K562 (cell line): ENCODE data around the gene GPR135. TPM values are rescaled to one million over a fixed set of nuclear protein-coding genes. Genes with fewer than 3 reads are reported as not detected.

Experiments
- ATF1 ChIP-seq, 2 experiments: fragments of 450-650 bp in 1 of 2; IDR thresholded peaks; 2 replicates each; pipeline ENCODE4 v1.6.1; 2016; ENCODE audit warnings: missing compliant biosample characterization in 1 of 2, missing genetic modification characterization in 1 of 2
- ATF3 ChIP-seq, 2 experiments: fragments of 450-650 bp in 1 of 2; sonication (generic) in 1 of 2; formaldehyde crosslinking in 1 of 2; IDR thresholded peaks in 1 of 2; conservative IDR thresholded peaks in 1 of 2; 2 replicates each; pipeline versions ENCODE4 v1.6.1 to v1.8.1; 2016 to 2023; ENCODE audit warnings: mild to moderate bottlenecking in 2 of 2, moderate library complexity in 2 of 2, inconsistent platforms in 1 of 2, missing genetic modification reagents in 1 of 2
- DEAF1 ChIP-seq: fragments of 450-650 bp; formaldehyde crosslinking; IDR thresholded peaks from 2 replicates; pipeline ENCODE4 v1.4.0; 2020; ENCODE audit warnings: mild to moderate bottlenecking, moderate library complexity
- ELF1 ChIP-seq: fragments of 200-800 bp; sonication (Bioruptor generic); IDR thresholded peaks from 2 replicates; pipeline ENCODE4 v1.6.1; 2016; ENCODE audit warnings: missing genetic modification characterization, missing compliant biosample characterization
- ETV6 ChIP-seq, 3 experiments: fragments of 150-350 bp in 1 of 3; sonication (generic) in 1 of 3; formaldehyde crosslinking in 1 of 3; IDR thresholded peaks; 2 replicates each; pipeline versions ENCODE4 v1.6.1 to v1.8.0; 2014 to 2022; ENCODE audit warnings: borderline replicate concordance in 2 of 3, low read depth in 2 of 3, antibody characterized with exemption in 1 of 3, low read length in 1 of 3, mild to moderate bottlenecking in 1 of 3, missing genetic modification reagents in 1 of 3
- FOXO4 ChIP-seq: fragments of 450-650 bp; formaldehyde crosslinking; IDR thresholded peaks from 2 replicates; pipeline ENCODE4 v1.4.0; 2020; ENCODE audit warnings: mild to moderate bottlenecking, moderate library complexity
- HNRNPK ChIP-seq: fragments of 200-400 bp; formaldehyde crosslinking; IDR thresholded peaks from one replicate; pipeline ENCODE4 v1.6.1; 2018; ENCODE audit warnings: mild to moderate bottlenecking, low read depth, low read length; ENCODE audit not compliant: poor library complexity, severe bottlenecking
- HNRNPLL ChIP-seq: fragments of 200-400 bp; formaldehyde crosslinking; IDR thresholded peaks from 2 replicates; pipeline ENCODE4 v1.6.1; 2017; ENCODE audit warnings: low read length, low read depth, mild to moderate bottlenecking; ENCODE audit not compliant: poor library complexity, severe bottlenecking
- KDM4B ChIP-seq, 2 experiments: fragments of 450-650 bp in 1 of 2; sonication (generic) in 1 of 2; IDR thresholded peaks; 2 replicates each; pipeline ENCODE4 v1.6.1; 2016 to 2017; ENCODE audit warnings: borderline replicate concordance in 2 of 2, antibody characterized with exemption in 1 of 2, low read depth in 1 of 2, mild to moderate bottlenecking in 1 of 2
- MED1 ChIP-seq: sonication (generic); formaldehyde crosslinking; IDR thresholded peaks from 2 replicates; pipeline ENCODE4 v1.8.1; 2023; ENCODE audit warnings: missing genetic modification reagents, borderline replicate concordance
- MTA1 ChIP-seq: fragments of 450-650 bp; IDR thresholded peaks from 2 replicates; pipeline ENCODE4 v1.6.1; 2017; ENCODE audit warnings: borderline replicate concordance
- NRF1 ChIP-seq, 2 experiments: fragments of 450-650 bp; IDR thresholded peaks in 1 of 2; conservative IDR thresholded peaks in 1 of 2; 2 replicates each; pipeline ENCODE4 v1.6.1; 2014; ENCODE audit warnings: mild to moderate bottlenecking in 2 of 2
- U2AF1 ChIP-seq: fragments of 200-400 bp; formaldehyde crosslinking; optimal IDR thresholded peaks from 2 replicates; pipeline ENCODE3; 2017; ENCODE audit warnings: mild to moderate bottlenecking, low read depth, low read length, moderate library complexity
- ZMIZ1 ChIP-seq, 2 experiments: fragments of 150-350 bp in 1 of 2; IDR thresholded peaks; 2 replicates each; pipeline ENCODE4 v1.6.1; 2012 to 2016; ENCODE audit warnings: low read depth in 2 of 2, low read length in 2 of 2, mild to moderate bottlenecking in 1 of 2, moderate library complexity in 1 of 2
- ZNF134 ChIP-seq: fragments of 250-450 bp; sonication (Bioruptor Pico); conservative IDR thresholded peaks from 2 replicates; pipeline ENCODE4 v1.4.0; 2020
- polyA plus RNA-seq, 8 experiments: library from polyadenylated mRNA; depleted of rRNA in 4 of 8; stranded (reverse) in 5 of 8; unstranded in 3 of 8; fragments of >200 nt; fragmentation: Nextera tagmentation in 2 of 8; fragmentation: Illumina TruSeq in 1 of 8; extraction: Ambion mirVana in 2 of 8; extraction: Trizol in 1 of 8; gene quantifications; 2 replicates each; pipeline versions ENCODE4 v1.2.1 to v1.2.3, GENCODE V29; 2011 to 2014; ENCODE audit warnings: inconsistent platforms in 1 of 8, missing spikeins in 1 of 8
- total RNA-seq, 7 experiments: library from RNA; depleted of rRNA in 6 of 7; stranded (reverse); fragments of >200 nt in 6 of 7; fragmentation: Illumina TruSeq in 2 of 7; extraction: Trizol in 2 of 7; gene quantifications; 2 replicates each; pipeline versions ENCODE4 v1.2.1 to v1.2.3, GENCODE V29; 2011 to 2021; ENCODE audit warnings: low replicate concordance in 1 of 7
- TF ChIP-seq, protein P1 (sequence below): fragments of 250-450 bp; sonication (Bioruptor Pico); IDR thresholded peaks from 2 replicates; pipeline ENCODE4 v1.8.0; 2021; ENCODE audit warnings: mild to moderate bottlenecking, moderate library complexity

GPR135 gene
- total and polyA plus RNA-seq, 9 of the 15 experiments (the other 6 are each of a cell fraction or from before 2014, with no cell fraction given), result 0.06 to 1.6 (median 1.0) TPM

GRCh38 chr14:59484639-59485175 is 19.5 kb upstream of the GPR135 start (continued):
- TF ChIP-seq ETV6 (IDR thresholded peaks at IDR 0.05; ENCODE audit: borderline replicate concordance in 1 of 2, low read depth in 2 of 2, low read length in 1 of 2) (no peak), ETV6 (CRISPR knock-in tag; IDR thresholded peaks at IDR 0.05; ENCODE audit: borderline replicate concordance) (no peak), KDM4B (IDR thresholded peaks at IDR 0.05; ENCODE audit: borderline replicate concordance in 2 of 2, low read depth in 1 of 2) (no peak), FOXO4 (no peak), HNRNPK (no peak), ZNF134 (CRISPR knock-in tag) (no peak), MTA1 (0 out of 2 replicates have a peak, but pooled peaks have one; percentile 34), ATF1 (CRISPR knock-in tag; IDR thresholded peaks at IDR 0.05) (no peak), ATF1 (tag; IDR thresholded peaks at IDR 0.05) (no peak), ATF3 (IDR thresholded peaks at IDR 0.05) (no peak), ATF3 (CRISPR knock-in tag; conservative IDR thresholded peaks at IDR 0.05) (no peak), ZMIZ1 (IDR thresholded peaks at IDR 0.05; ENCODE audit: low read depth in 2 of 2, low read length in 2 of 2) (no peak), MED1 (no peak), HNRNPLL (peak; percentile 54), NRF1 (conservative IDR thresholded peaks at IDR 0.05 in 1 of 2, IDR thresholded peaks at IDR 0.05 in 1 of 2) (0 out of 4 replicates have a peak, but pooled peaks of 1 of the 2 experiments have one; percentile 11), ELF1 (peak; percentile 4; the same call in 1 of the 2 replicates), U2AF1 (no peak), DEAF1 (CRISPR knock-in tag) (no peak)
- TF ChIP-seq, protein P1, sequence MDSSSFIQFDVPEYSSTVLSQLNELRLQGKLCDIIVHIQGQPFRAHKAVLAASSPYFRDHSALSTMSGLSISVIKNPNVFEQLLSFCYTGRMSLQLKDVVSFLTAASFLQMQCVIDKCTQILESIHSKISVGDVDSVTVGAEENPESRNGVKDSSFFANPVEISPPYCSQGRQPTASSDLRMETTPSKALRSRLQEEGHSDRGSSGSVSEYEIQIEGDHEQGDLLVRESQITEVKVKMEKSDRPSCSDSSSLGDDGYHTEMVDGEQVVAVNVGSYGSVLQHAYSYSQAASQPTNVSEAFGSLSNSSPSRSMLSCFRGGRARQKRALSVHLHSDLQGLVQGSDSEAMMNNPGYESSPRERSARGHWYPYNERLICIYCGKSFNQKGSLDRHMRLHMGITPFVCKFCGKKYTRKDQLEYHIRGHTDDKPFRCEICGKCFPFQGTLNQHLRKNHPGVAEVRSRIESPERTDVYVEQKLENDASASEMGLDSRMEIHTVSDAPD (CRISPR knock-in tag), result no peak
